IMR-90 (cell line): ENCODE data around the gene DUS3L. TPM values are rescaled to one million over a fixed set of nuclear protein-coding genes. Genes with fewer than 3 reads are reported as not detected.

Source experiments
- ATAC-seq: fragments of 200-7000 bp; cut with Tn5 transposase; 2 replicates; pipeline ENCODE4 v1.9.1; 2020; ENCODE audit warnings: low read depth, mild to moderate bottlenecking, moderate library complexity
- BruUV-seq: library from RNA; stranded (reverse); fragments of 400-500 nt; replicated peaks from 2 replicates; lab custom pipeline; 2021; lab: Mats Ljungman, UMichigan
- CTCF ChIA-PET: fragments of 300-600 bp; formaldehyde crosslinking; extraction: SDS; loops from one replicate; lab custom pipeline; 2021; ENCODE audit warnings: antibody characterized with exemption; lab: Yijun Ruan, JAX
- POLR2A ChIA-PET: fragments of 300-600 bp; sonication (Branson Sonifier 250); formaldehyde crosslinking; loops from one replicate; lab custom pipeline; 2022; ENCODE audit warnings: antibody characterized with exemption; ENCODE audit not compliant: unreplicated experiment; lab: Charles Lee
- DNase-seq: peaks from one replicate; pipeline ENCODE4 v3.0.0; 2013
- H2AFZ ChIP-seq: replicated peaks from 2 replicates; pipeline ENCODE3; 2013; ENCODE audit warnings: low read length, mild to moderate bottlenecking; ENCODE audit not compliant: poor library complexity
- H2AK5ac ChIP-seq: 2 replicates; pipeline ENCODE4 v1.6.1; 2013; ENCODE audit warnings: low read depth, low read length, inconsistent platforms
- H2AK9ac ChIP-seq: replicated peaks from 2 replicates; pipeline ENCODE3; 2013; ENCODE audit warnings: mild to moderate bottlenecking, low read depth, low read length, moderate library complexity; ENCODE audit not compliant: poor library complexity
- H2BK120ac ChIP-seq: 2 replicates; pipeline ENCODE4 v1.6.1; 2013; ENCODE audit warnings: low read depth, low read length, inconsistent platforms
- H2BK15ac ChIP-seq: 3 replicates; pipeline ENCODE4 v1.6.1; 2013; ENCODE audit warnings: low read depth, low read length, inconsistent platforms
- H2BK20ac ChIP-seq: 2 replicates; pipeline ENCODE4 v1.6.1; 2013; ENCODE audit warnings: low read depth, mild to moderate bottlenecking, inconsistent platforms, low read length, moderate library complexity
- H2BK5ac ChIP-seq: 2 replicates; pipeline ENCODE4 v1.6.1; 2013; ENCODE audit warnings: mild to moderate bottlenecking, low read depth, low read length, inconsistent platforms; ENCODE audit not compliant: poor library complexity, severe bottlenecking
- H3K14ac ChIP-seq: replicated peaks from 2 replicates; pipeline ENCODE4 v1.6.1; 2013; ENCODE audit warnings: low read depth, low read length, inconsistent platforms
- H3K18ac ChIP-seq: 2 replicates; pipeline ENCODE4 v1.6.1; 2013; ENCODE audit warnings: low read depth, low read length, control low read depth
- H3K23ac ChIP-seq: 2 replicates; pipeline ENCODE4 v1.6.1; 2013; ENCODE audit warnings: low read depth, low read length, inconsistent platforms
- H3K27ac ChIP-seq: 2 replicates; pipeline ENCODE4 v1.5.1; 2013; ENCODE audit warnings: mild to moderate bottlenecking, control low read depth, low read length; ENCODE audit not compliant: insufficient read depth
- H3K27me3 ChIP-seq: 2 replicates; pipeline ENCODE4 v1.6.1; 2013; ENCODE audit warnings: low read length; ENCODE audit not compliant: control insufficient read depth, insufficient read depth
- H3K36me3 ChIP-seq: 2 replicates; pipeline ENCODE4 v1.6.1; 2013; ENCODE audit warnings: low read length, mixed read lengths; ENCODE audit not compliant: control insufficient read depth, insufficient read depth
- H3K4ac ChIP-seq: 2 replicates; pipeline ENCODE4 v1.6.1; 2013; ENCODE audit warnings: low read depth, low read length, inconsistent platforms
- H3K4me1 ChIP-seq: 2 replicates; pipeline ENCODE4 v1.6.1; 2013; ENCODE audit warnings: low read length, mixed read lengths; ENCODE audit not compliant: control insufficient read depth, insufficient read depth
- H3K4me2 ChIP-seq: 2 replicates; pipeline ENCODE4 v1.6.1; 2013; ENCODE audit warnings: low read depth, mild to moderate bottlenecking, control low read depth, low read length, moderate library complexity
- H3K4me3 ChIP-seq: 2 replicates; pipeline ENCODE4 v1.5.1; 2013; ENCODE audit warnings: low read depth, mild to moderate bottlenecking, control low read depth, low read length, moderate library complexity; ENCODE audit not compliant: insufficient read depth
- H3K56ac ChIP-seq: 2 replicates; pipeline ENCODE4 v1.6.1; 2013; ENCODE audit warnings: low read length, inconsistent platforms; ENCODE audit not compliant: insufficient read depth; ENCODE audit errors: extremely low read depth
- H3K79me1 ChIP-seq, 2 experiments: 2 replicates each; pipeline ENCODE4 v1.6.1; 2013; ENCODE audit warnings: low read length in 2 of 2, inconsistent platforms in 1 of 2, low read depth in 1 of 2
- H3K9ac ChIP-seq: 2 replicates; pipeline ENCODE4 v1.6.1; 2013; ENCODE audit warnings: low read depth, low read length, control low read depth
- H3K9me1 ChIP-seq: 2 replicates; pipeline ENCODE4 v1.6.1; 2013; ENCODE audit warnings: low read length, inconsistent platforms; ENCODE audit not compliant: insufficient read depth
- H3K9me3 ChIP-seq: 2 replicates; pipeline ENCODE4 v1.6.1; 2013; ENCODE audit warnings: low read length; ENCODE audit not compliant: control insufficient read depth, insufficient read depth
- H4K20me1 ChIP-seq: 2 replicates; pipeline ENCODE4 v1.6.1; 2013; ENCODE audit warnings: low read length, inconsistent platforms; ENCODE audit not compliant: insufficient read depth
- H4K5ac ChIP-seq: 2 replicates; pipeline ENCODE4 v1.6.1; 2013; ENCODE audit warnings: mild to moderate bottlenecking, low read depth, low read length, control low read depth
- H4K8ac ChIP-seq, 2 experiments: 2 replicates each; pipeline ENCODE4 v1.6.1; 2013; ENCODE audit warnings: low read depth in 2 of 2, low read length in 2 of 2, control low read depth in 1 of 2, inconsistent platforms in 1 of 2
- H4K91ac ChIP-seq: 2 replicates; pipeline ENCODE4 v1.6.1; 2013; ENCODE audit warnings: low read depth, low read length, inconsistent platforms; ENCODE audit not compliant: insufficient read depth
- BHLHE40 ChIP-seq: fragments of 150-350 bp; IDR thresholded peaks from 2 replicates; pipeline ENCODE4 v1.6.1; 2016; ENCODE audit warnings: mild to moderate bottlenecking, low read depth, low read length
- CHD1 ChIP-seq: IDR thresholded peaks from 2 replicates; pipeline ENCODE4 v1.6.1; 2012; ENCODE audit warnings: low read depth, low read length, improper control_type of control experiment
- CTCF ChIP-seq: conservative IDR thresholded peaks from 2 replicates; pipeline ENCODE4 v1.5.1; 2012; ENCODE audit warnings: mild to moderate bottlenecking, low read depth, low read length, improper control_type of control experiment
- FOS ChIP-seq: fragments of 150-350 bp; IDR thresholded peaks from 2 replicates; pipeline ENCODE4 v1.6.1; 2016; ENCODE audit warnings: low read depth, low read length
- MAFK ChIP-seq: IDR thresholded peaks from 2 replicates; pipeline ENCODE4 v1.6.1; 2012; ENCODE audit warnings: low read depth, low read length, improper control_type of control experiment
- POLR2A ChIP-seq: IDR thresholded peaks from 2 replicates; pipeline ENCODE4 v1.6.1; 2012; ENCODE audit warnings: mild to moderate bottlenecking, low read depth, low read length
- RAD21 ChIP-seq: IDR thresholded peaks from 2 replicates; pipeline ENCODE4 v1.6.1; 2012; ENCODE audit warnings: low read length, improper control_type of control experiment
- USF2 ChIP-seq: fragments of 150-350 bp; IDR thresholded peaks from 2 replicates; pipeline ENCODE4 v1.6.1; 2017; ENCODE audit warnings: mild to moderate bottlenecking, antibody characterized with exemption, low read length, low read depth
- WGBS, 2 experiments: methylation state at CpG; one replicate each; pipeline versions ENCODE4 v1.1.5 to v1.1.7; 2013; ENCODE audit warnings: missing lambda C conversion rate in 2 of 2; ENCODE audit not compliant: insufficient read length in 1 of 2; ENCODE audit errors: extremely low coverage in 2 of 2; 5-methylcytosine and 5-hydroxymethylcytosine counted together
- dilution Hi-C: fragments of 300-500 bp; cut with HindIII; formaldehyde crosslinking; loops from one replicate; pipeline ENCODE4 v1.14.3; 2018; ENCODE audit warnings: low sequenced_read_pairs; ENCODE audit not compliant: unreplicated experiment
- in situ Hi-C: fragments of 300-500 bp; cut with MboI; formaldehyde crosslinking; loops from 3 replicates; pipeline ENCODE4 v1.14.3; 2019; ENCODE audit warnings: low sequenced_read_pairs, inconsistent platforms, mixed read lengths
- intact Hi-C: fragments of 100-400 bp; cut with micrococcal nuclease; formaldehyde crosslinking; loops from 2 replicates; pipeline ENCODE4 v1.10.0; 2022
- polyA plus RNA-seq, 3 experiments: library from polyadenylated mRNA; depleted of rRNA; stranded (reverse); fragments of >200 nt; gene quantifications; 2 replicates each; pipeline ENCODE4 v1.2.3, GENCODE V29; 2012; ENCODE audit warnings: low replicate concordance in 1 of 3
- total RNA-seq: library from RNA; depleted of rRNA; stranded (reverse); fragments of >200 nt; gene quantifications from 2 replicates; pipeline ENCODE4 v1.2.3, GENCODE V29; 2012

The DUS3L gene
- total and polyA plus RNA-seq, 2 of the 4 experiments (the other 2 are of a cell fraction): 12.4 to 21.3 TPM

- no peak overlapping the region for H4K91ac ChIP-seq
- no peaks in the 10 kb centered on the region for H3K79me1 ChIP-seq
- H2AK5ac ChIP-seq: no peak overlapping the region
- no peak overlapping the region for H2BK5ac ChIP-seq
- WGBS, 2 experiments: 86 to 100% methylated on average over 5 to 16 of the region's 19 CpGs
- H4K8ac ChIP-seq: no peak overlapping the region
- no peak overlapping the region for H3K56ac ChIP-seq
- H4K20me1 ChIP-seq: no peaks in the 10 kb centered on the region
- ChIA-PET POLR2A (no interaction called here), CTCF (no interaction called here)
- no peak overlapping the region for H3K4me3 ChIP-seq
- no peak overlapping the region for H3K23ac ChIP-seq
- H2BK15ac ChIP-seq: no peak overlapping the region
- TF ChIP-seq POLR2A (no peak), MAFK (no peak), CHD1 (no peak), RAD21 (no peak), FOS (no peak), BHLHE40 (no peak), CTCF (no peak), USF2 (no peak)
- no peak overlapping the region for H2BK20ac ChIP-seq
- no peaks in the 10 kb centered on the region for H3K4me1 ChIP-seq
- no peak overlapping the region for H2AK9ac ChIP-seq
- ATAC-seq: no peak
- dilution Hi-C loops: no loop called here
- peaks cover 3% of the 10 kb centered on the region; the same call in 1 of the 2 replicates for H3K9me1 ChIP-seq
- intact Hi-C loops: no loop called here
- no peak overlapping the region for H3K27ac ChIP-seq
- no peaks in the 10 kb centered on the region for H3K9me3 ChIP-seq
- H2BK120ac ChIP-seq: no peak overlapping the region
- no peaks in the 10 kb centered on the region for H3K36me3 ChIP-seq
- H3K4ac ChIP-seq: no peak overlapping the region
- no peak overlapping the region for H4K5ac ChIP-seq
- no TSS peak for BruUV-seq
- H2AFZ ChIP-seq: no peak overlapping the region
- H3K9ac ChIP-seq: no peak overlapping the region
- no peak overlapping the region for H3K14ac ChIP-seq
- no peak overlapping the region for H3K4me2 ChIP-seq
- no peak overlapping the region for H3K18ac ChIP-seq
- peaks cover 7% of the 10 kb centered on the region; the same call in 1 of the 2 replicates for H3K27me3 ChIP-seq
- DNase-seq: no peak
- in situ Hi-C loops: no loop called here
Measured at GRCh38 chr19:5742051-5742450, 48.9 kb downstream of the DUS3L start.
